22Rv1 (cell line): ENCODE results near the gene NT5C3A.

Experiments used
- ZFX ChIP-seq: fragments of 450-650 bp; IDR thresholded peaks from 2 replicates; pipeline ENCODE4 v1.6.1; 2017; ENCODE audit warnings: antibody characterized with exemption, borderline replicate concordance
- TF ChIP-seq, protein P1 (sequence below): fragments of 450-650 bp; IDR thresholded peaks from 2 replicates; pipeline ENCODE4 v1.5.1; 2017; ENCODE audit warnings: mild to moderate bottlenecking

- TF ChIP-seq, protein P1, sequence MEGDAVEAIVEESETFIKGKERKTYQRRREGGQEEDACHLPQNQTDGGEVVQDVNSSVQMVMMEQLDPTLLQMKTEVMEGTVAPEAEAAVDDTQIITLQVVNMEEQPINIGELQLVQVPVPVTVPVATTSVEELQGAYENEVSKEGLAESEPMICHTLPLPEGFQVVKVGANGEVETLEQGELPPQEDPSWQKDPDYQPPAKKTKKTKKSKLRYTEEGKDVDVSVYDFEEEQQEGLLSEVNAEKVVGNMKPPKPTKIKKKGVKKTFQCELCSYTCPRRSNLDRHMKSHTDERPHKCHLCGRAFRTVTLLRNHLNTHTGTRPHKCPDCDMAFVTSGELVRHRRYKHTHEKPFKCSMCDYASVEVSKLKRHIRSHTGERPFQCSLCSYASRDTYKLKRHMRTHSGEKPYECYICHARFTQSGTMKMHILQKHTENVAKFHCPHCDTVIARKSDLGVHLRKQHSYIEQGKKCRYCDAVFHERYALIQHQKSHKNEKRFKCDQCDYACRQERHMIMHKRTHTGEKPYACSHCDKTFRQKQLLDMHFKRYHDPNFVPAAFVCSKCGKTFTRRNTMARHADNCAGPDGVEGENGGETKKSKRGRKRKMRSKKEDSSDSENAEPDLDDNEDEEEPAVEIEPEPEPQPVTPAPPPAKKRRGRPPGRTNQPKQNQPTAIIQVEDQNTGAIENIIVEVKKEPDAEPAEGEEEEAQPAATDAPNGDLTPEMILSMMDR, result no peak
- TF ChIP-seq ZFX, result no peak
Measured at GRCh38 chr7:33075818-33076518, 13.4 kb upstream of the NT5C3A start.
